ENCODE data around the gene TRAPPC10.

The TRAPPC10 gene

DNA sequence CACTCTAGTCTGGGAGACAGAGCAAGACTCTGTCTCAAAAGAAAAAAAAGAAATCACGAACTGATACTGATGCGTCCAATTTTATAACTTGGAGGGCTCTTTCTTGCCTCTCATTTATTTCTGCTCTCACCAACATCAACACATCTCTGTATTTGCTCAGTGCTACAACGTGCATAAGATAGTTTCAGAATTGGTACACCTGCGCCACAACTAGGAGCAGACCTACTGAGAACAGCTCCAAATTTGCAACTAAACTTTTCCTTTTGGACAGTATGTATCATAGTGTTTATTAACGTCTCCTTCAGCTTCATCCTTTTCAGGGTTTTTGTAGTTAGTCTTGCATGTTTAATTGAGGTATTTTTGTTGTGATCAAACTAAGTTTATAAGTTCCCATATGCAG lies 27.7 kb downstream of the TRAPPC10 start:
- H3K27me3 ChIP-seq (ENCODE audit: insufficient read depth, poor library complexity, severe bottlenecking): no peaks in the 10 kb centered on the region
- no peak overlapping the region for H3K27ac ChIP-seq (replicated peaks)
- H3K4me3 ChIP-seq (replicated peaks; ENCODE audit: insufficient read depth, low read length): no peak overlapping the region
- DNase-seq (ENCODE audit: low read depth in 1 of 2, low spot score in 1 of 2): no peak
- TF ChIP-seq SPI1 (IDR thresholded peaks at IDR 0.05; ENCODE audit: borderline replicate concordance, low read depth) (no peak), REST (IDR thresholded peaks at IDR 0.05; ENCODE audit: insufficient replicate concordance, low read depth) (no peak), CTCF (IDR thresholded peaks at IDR 0.05; ENCODE audit: insufficient read depth, low read length) (no peak), POLR2AphosphoS5 (IDR thresholded peaks at IDR 0.05; ENCODE audit: low read depth) (no peak), GABPA (IDR thresholded peaks at IDR 0.05; ENCODE audit: low read depth) (no peak)

DNA sequence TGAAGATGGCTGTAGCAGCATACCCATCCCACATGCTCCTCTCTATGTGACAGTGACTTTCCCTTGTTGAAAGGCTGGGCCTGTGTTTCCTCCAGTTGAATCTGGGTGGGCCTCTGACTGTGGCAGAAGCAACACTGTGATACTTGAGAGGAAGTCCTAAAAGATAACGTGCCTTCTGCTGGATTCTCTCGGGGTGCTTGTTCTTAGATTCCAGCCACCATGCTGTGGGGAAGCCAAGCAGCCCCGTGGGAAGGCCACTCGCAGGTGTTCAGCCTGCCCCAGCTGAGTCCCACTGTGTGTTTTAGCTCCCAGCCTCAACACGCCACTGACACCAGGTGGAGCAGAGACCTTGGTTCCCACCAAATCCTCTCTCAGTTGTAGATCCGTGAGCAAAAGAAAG lies 31.5 kb downstream of the TRAPPC10 start:
- Histone ChIP-seq H3K27ac (replicated peaks) (no peak overlapping the region), H3K27me3 (ENCODE audit: insufficient read depth, poor library complexity, severe bottlenecking) (no peaks in the 10 kb centered on the region), H3K4me3 (replicated peaks; ENCODE audit: insufficient read depth, low read length) (no peak overlapping the region)
- DNase-seq (ENCODE audit: low read depth in 1 of 2, low spot score in 1 of 2): no peak
- no peak for TF ChIP-seq CTCF (IDR thresholded peaks at IDR 0.05; ENCODE audit: insufficient read depth, low read length)
- no peak for TF ChIP-seq REST (IDR thresholded peaks at IDR 0.05; ENCODE audit: insufficient replicate concordance, low read depth)
- no peak for TF ChIP-seq GABPA (IDR thresholded peaks at IDR 0.05; ENCODE audit: low read depth)
- no peak for TF ChIP-seq POLR2AphosphoS5 (IDR thresholded peaks at IDR 0.05; ENCODE audit: low read depth)
- TF ChIP-seq SPI1 (IDR thresholded peaks at IDR 0.05; ENCODE audit: borderline replicate concordance, low read depth): no peak

DNA sequence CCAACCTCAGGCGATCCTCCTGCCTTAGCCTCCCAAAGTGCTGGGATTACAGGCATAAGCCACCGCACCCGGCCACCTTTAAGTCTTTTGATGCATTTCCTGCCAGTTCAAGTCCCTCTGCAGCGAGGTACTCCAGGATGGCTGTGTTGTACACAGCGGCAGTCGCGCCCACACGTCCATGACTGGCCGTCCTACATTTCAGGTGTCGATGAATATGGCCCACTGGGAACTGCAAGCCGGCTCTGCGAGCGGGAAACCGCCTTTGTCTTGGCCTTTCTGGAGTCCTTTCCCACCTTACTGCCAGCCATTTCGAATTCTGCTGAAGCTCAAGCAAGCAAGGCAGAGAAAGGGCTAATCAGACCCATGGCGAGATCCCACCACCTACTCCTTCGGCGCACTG lies 34.6 kb downstream of the TRAPPC10 start:
- no peak for DNase-seq (ENCODE audit: low read depth in 1 of 2, low spot score in 1 of 2)
- Histone ChIP-seq H3K4me3 (replicated peaks; ENCODE audit: insufficient read depth, low read length) (no peak overlapping the region), H3K27ac (replicated peaks) (no peak overlapping the region), H3K27me3 (ENCODE audit: insufficient read depth, poor library complexity, severe bottlenecking) (no peaks in the 10 kb centered on the region)
- TF ChIP-seq GABPA (IDR thresholded peaks at IDR 0.05; ENCODE audit: low read depth): no peak
- no peak for TF ChIP-seq REST (IDR thresholded peaks at IDR 0.05; ENCODE audit: insufficient replicate concordance, low read depth)
- no peak for TF ChIP-seq SPI1 (IDR thresholded peaks at IDR 0.05; ENCODE audit: borderline replicate concordance, low read depth)
- no peak for TF ChIP-seq POLR2AphosphoS5 (IDR thresholded peaks at IDR 0.05; ENCODE audit: low read depth)
- TF ChIP-seq CTCF (IDR thresholded peaks at IDR 0.05; ENCODE audit: insufficient read depth, low read length): no peak
